HEK293 (cell line): Measurements from ENCODE around the gene ZBTB39.

ENCODE experiments used
- GLI4 ChIP-seq: fragments of 450-650 bp; formaldehyde crosslinking; IDR thresholded peaks from 2 replicates; pipeline ENCODE4 v1.5.1; 2016; ENCODE audit warnings: missing biosample characterization, missing genetic modification characterization
- MZF1 ChIP-seq: fragments of 450-650 bp; formaldehyde crosslinking; IDR thresholded peaks from 2 replicates; pipeline ENCODE4 v1.5.1; 2017; ENCODE audit warnings: missing biosample characterization, missing genetic modification characterization, borderline replicate concordance
- PRDM1 ChIP-seq: fragments of 450-650 bp; formaldehyde crosslinking; IDR thresholded peaks from 2 replicates; pipeline ENCODE4; 2016; ENCODE audit warnings: missing biosample characterization, missing genetic modification characterization
- SCRT1 ChIP-seq: fragments of 450-650 bp; formaldehyde crosslinking; IDR thresholded peaks from 2 replicates; pipeline ENCODE4 v1.5.1; 2016; ENCODE audit warnings: missing biosample characterization, missing genetic modification characterization, borderline replicate concordance
- ZBTB17 ChIP-seq: fragments of 450-650 bp; formaldehyde crosslinking; IDR thresholded peaks from 2 replicates; pipeline ENCODE4 v1.5.1; 2016; ENCODE audit warnings: missing biosample characterization, missing genetic modification characterization
- ZFHX2 ChIP-seq: fragments of 450-650 bp; formaldehyde crosslinking; conservative IDR thresholded peaks from 2 replicates; pipeline ENCODE4 v1.5.1; 2016; ENCODE audit warnings: missing biosample characterization, missing genetic modification characterization
- ZNF157 ChIP-seq: fragments of 450-650 bp; formaldehyde crosslinking; IDR thresholded peaks from 2 replicates; pipeline ENCODE4 v1.5.1; 2016; ENCODE audit warnings: missing biosample characterization, missing genetic modification characterization
- ZNF366 ChIP-seq: fragments of 450-650 bp; formaldehyde crosslinking; conservative IDR thresholded peaks from 2 replicates; pipeline ENCODE4 v1.5.1; 2016; ENCODE audit warnings: missing biosample characterization, missing genetic modification characterization
- ZNF391 ChIP-seq: fragments of 450-650 bp; formaldehyde crosslinking; IDR thresholded peaks from 2 replicates; pipeline ENCODE4 v1.5.1; 2016; ENCODE audit warnings: low read depth, missing biosample characterization, missing genetic modification characterization, borderline replicate concordance
- ZNF433 ChIP-seq: fragments of 450-650 bp; formaldehyde crosslinking; IDR thresholded peaks from 2 replicates; pipeline ENCODE4 v1.5.1; 2016; ENCODE audit warnings: missing biosample characterization, missing genetic modification characterization, low read depth
- ZNF561 ChIP-seq: fragments of 450-650 bp; IDR thresholded peaks from 2 replicates; pipeline ENCODE4 v1.5.1; 2018; ENCODE audit warnings: missing biosample characterization, missing genetic modification characterization, borderline replicate concordance
- ZNF626 ChIP-seq: fragments of 450-650 bp; sonication (Bioruptor Pico); formaldehyde crosslinking; IDR thresholded peaks from 2 replicates; pipeline ENCODE4 v1.5.1; 2018; ENCODE audit warnings: missing biosample characterization, missing genetic modification characterization, inconsistent platforms
- ZNF658 ChIP-seq: fragments of 450-650 bp; formaldehyde crosslinking; IDR thresholded peaks from 2 replicates; pipeline ENCODE4; 2016; ENCODE audit warnings: missing biosample characterization, missing genetic modification characterization
- ZSCAN16 ChIP-seq: fragments of 450-650 bp; formaldehyde crosslinking; IDR thresholded peaks from 2 replicates; pipeline ENCODE4 v1.5.1; 2016; ENCODE audit warnings: missing biosample characterization, missing genetic modification characterization
- TF ChIP-seq, protein P1 (sequence below): fragments of 450-650 bp; formaldehyde crosslinking; conservative IDR thresholded peaks from 2 replicates; pipeline ENCODE4 v1.5.1; 2016; ENCODE audit warnings: low read depth, missing biosample characterization, missing genetic modification characterization
- TF ChIP-seq, protein P2 (sequence below): fragments of 450-650 bp; formaldehyde crosslinking; IDR thresholded peaks from 2 replicates; pipeline ENCODE4 v1.5.0; 2017; ENCODE audit warnings: missing biosample characterization, missing genetic modification characterization, borderline replicate concordance
- TF ChIP-seq, protein P3 (sequence below): fragments of 450-650 bp; formaldehyde crosslinking; IDR thresholded peaks from 2 replicates; pipeline ENCODE4 v1.5.1; 2016; ENCODE audit warnings: missing biosample characterization, missing genetic modification characterization
- TF ChIP-seq, protein P4 (sequence below): fragments of 450-650 bp; formaldehyde crosslinking; IDR thresholded peaks from 2 replicates; pipeline ENCODE4 v1.5.1; 2017; ENCODE audit warnings: missing biosample characterization, missing genetic modification characterization
- TF ChIP-seq, protein P5 (sequence below): fragments of 450-650 bp; formaldehyde crosslinking; IDR thresholded peaks from 2 replicates; pipeline ENCODE4 v1.5.1; 2016; ENCODE audit warnings: missing biosample characterization, missing genetic modification characterization, borderline replicate concordance

Gene ZBTB39

DNA sequence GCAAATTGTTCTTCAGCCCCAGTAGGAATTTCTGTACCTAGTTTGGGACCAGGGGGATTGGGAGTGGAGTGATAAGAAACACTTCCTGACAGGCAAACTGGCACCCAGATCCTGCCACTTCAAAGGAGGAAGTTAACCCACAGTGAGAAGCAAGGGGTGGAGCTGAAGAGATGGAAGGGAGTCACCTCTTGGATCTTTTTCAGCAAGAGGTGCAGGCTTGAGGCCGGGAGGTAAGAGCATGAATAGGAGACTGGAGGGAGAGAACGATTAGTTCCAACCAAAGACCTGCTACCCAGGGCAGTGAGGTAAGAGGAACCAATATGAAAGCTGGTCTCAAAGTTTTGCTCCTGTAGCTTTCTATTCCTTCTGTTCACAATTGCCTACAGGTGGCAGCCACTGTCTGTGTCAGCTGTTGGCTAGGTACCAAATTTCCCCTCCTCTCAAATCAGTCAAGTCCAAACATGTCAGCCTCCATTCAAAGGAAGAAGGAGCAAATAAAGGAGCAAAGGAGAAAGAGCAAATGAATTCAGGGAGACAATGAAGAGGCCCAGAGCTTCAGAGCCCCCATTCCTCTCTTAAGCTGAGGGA lies 24.9 kb upstream of the ZBTB39 start (continued):
- TF ChIP-seq, protein P1, sequence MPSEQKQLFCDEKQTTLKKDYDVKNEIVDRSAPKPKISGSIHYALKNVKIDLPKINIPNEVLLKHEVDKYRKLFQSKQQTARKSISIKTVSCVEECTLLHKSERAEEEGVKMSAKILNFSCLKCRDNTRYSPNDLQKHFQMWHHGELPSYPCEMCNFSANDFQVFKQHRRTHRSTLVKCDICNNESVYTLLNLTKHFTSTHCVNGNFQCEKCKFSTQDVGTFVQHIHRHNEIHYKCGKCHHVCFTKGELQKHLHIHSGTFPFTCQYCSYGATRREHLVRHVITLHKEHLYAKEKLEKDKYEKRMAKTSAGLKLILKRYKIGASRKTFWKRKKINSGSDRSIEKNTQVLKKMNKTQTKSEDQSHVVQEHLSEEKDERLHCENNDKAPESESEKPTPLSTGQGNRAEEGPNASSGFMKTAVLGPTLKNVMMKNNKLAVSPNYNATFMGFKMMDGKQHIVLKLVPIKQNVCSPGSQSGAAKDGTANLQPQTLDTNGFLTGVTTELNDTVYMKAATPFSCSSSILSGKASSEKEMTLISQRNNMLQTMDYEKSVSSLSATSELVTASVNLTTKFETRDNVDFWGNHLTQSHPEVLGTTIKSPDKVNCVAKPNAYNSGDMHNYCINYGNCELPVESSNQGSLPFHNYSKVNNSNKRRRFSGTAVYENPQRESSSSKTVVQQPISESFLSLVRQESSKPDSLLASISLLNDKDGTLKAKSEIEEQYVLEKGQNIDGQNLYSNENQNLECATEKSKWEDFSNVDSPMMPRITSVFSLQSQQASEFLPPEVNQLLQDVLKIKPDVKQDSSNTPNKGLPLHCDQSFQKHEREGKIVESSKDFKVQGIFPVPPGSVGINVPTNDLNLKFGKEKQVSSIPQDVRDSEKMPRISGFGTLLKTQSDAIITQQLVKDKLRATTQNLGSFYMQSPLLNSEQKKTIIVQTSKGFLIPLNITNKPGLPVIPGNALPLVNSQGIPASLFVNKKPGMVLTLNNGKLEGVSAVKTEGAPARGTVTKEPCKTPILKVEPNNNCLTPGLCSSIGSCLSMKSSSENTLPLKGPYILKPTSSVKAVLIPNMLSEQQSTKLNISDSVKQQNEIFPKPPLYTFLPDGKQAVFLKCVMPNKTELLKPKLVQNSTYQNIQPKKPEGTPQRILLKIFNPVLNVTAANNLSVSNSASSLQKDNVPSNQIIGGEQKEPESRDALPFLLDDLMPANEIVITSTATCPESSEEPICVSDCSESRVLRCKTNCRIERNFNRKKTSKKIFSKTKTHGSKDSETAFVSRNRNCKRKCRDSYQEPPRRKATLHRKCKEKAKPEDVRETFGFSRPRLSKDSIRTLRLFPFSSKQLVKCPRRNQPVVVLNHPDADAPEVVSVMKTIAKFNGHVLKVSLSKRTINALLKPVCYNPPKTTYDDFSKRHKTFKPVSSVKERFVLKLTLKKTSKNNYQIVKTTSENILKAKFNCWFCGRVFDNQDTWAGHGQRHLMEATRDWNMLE, result peak; percentile 69
- peak; percentile 47 for TF ChIP-seq ZNF366
- no peak for TF ChIP-seq ZNF626
- TF ChIP-seq, protein P2, sequence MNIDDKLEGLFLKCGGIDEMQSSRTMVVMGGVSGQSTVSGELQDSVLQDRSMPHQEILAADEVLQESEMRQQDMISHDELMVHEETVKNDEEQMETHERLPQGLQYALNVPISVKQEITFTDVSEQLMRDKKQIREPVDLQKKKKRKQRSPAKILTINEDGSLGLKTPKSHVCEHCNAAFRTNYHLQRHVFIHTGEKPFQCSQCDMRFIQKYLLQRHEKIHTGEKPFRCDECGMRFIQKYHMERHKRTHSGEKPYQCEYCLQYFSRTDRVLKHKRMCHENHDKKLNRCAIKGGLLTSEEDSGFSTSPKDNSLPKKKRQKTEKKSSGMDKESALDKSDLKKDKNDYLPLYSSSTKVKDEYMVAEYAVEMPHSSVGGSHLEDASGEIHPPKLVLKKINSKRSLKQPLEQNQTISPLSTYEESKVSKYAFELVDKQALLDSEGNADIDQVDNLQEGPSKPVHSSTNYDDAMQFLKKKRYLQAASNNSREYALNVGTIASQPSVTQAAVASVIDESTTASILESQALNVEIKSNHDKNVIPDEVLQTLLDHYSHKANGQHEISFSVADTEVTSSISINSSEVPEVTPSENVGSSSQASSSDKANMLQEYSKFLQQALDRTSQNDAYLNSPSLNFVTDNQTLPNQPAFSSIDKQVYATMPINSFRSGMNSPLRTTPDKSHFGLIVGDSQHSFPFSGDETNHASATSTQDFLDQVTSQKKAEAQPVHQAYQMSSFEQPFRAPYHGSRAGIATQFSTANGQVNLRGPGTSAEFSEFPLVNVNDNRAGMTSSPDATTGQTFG, result no peak
- 0 out of 2 replicates have a peak, but pooled peaks have one; percentile 43 for TF ChIP-seq ZNF561 (tag by site-specific recombination)
- TF ChIP-seq ZNF658 (tag by site-specific recombination), result no peak
- TF ChIP-seq, protein P3, sequence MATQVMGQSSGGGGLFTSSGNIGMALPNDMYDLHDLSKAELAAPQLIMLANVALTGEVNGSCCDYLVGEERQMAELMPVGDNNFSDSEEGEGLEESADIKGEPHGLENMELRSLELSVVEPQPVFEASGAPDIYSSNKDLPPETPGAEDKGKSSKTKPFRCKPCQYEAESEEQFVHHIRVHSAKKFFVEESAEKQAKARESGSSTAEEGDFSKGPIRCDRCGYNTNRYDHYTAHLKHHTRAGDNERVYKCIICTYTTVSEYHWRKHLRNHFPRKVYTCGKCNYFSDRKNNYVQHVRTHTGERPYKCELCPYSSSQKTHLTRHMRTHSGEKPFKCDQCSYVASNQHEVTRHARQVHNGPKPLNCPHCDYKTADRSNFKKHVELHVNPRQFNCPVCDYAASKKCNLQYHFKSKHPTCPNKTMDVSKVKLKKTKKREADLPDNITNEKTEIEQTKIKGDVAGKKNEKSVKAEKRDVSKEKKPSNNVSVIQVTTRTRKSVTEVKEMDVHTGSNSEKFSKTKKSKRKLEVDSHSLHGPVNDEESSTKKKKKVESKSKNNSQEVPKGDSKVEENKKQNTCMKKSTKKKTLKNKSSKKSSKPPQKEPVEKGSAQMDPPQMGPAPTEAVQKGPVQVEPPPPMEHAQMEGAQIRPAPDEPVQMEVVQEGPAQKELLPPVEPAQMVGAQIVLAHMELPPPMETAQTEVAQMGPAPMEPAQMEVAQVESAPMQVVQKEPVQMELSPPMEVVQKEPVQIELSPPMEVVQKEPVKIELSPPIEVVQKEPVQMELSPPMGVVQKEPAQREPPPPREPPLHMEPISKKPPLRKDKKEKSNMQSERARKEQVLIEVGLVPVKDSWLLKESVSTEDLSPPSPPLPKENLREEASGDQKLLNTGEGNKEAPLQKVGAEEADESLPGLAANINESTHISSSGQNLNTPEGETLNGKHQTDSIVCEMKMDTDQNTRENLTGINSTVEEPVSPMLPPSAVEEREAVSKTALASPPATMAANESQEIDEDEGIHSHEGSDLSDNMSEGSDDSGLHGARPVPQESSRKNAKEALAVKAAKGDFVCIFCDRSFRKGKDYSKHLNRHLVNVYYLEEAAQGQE (tag by site-specific recombination), result no peak
- TF ChIP-seq MZF1, result no peak
- no peak for TF ChIP-seq ZSCAN16 (tag by site-specific recombination)
- peak; percentile 91; the same call in 1 of the 2 replicates for TF ChIP-seq SCRT1
- no peak for TF ChIP-seq GLI4 (tag by site-specific recombination)
- no peak for TF ChIP-seq ZNF157 (tag by site-specific recombination)
- TF ChIP-seq ZFHX2 (tag by site-specific recombination), result no peak
- peak; percentile 81 for TF ChIP-seq PRDM1 (tag by site-specific recombination)
- peak; percentile 53 for TF ChIP-seq ZBTB17 (tag by site-specific recombination)
- no peak for TF ChIP-seq ZNF433 (tag by site-specific recombination)
- no peak for TF ChIP-seq ZNF391 (tag by site-specific recombination)
- TF ChIP-seq, protein P4, sequence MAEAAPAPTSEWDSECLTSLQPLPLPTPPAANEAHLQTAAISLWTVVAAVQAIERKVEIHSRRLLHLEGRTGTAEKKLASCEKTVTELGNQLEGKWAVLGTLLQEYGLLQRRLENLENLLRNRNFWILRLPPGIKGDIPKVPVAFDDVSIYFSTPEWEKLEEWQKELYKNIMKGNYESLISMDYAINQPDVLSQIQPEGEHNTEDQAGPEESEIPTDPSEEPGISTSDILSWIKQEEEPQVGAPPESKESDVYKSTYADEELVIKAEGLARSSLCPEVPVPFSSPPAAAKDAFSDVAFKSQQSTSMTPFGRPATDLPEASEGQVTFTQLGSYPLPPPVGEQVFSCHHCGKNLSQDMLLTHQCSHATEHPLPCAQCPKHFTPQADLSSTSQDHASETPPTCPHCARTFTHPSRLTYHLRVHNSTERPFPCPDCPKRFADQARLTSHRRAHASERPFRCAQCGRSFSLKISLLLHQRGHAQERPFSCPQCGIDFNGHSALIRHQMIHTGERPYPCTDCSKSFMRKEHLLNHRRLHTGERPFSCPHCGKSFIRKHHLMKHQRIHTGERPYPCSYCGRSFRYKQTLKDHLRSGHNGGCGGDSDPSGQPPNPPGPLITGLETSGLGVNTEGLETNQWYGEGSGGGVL (tag by site-specific recombination), result no peak
- TF ChIP-seq, protein P5, sequence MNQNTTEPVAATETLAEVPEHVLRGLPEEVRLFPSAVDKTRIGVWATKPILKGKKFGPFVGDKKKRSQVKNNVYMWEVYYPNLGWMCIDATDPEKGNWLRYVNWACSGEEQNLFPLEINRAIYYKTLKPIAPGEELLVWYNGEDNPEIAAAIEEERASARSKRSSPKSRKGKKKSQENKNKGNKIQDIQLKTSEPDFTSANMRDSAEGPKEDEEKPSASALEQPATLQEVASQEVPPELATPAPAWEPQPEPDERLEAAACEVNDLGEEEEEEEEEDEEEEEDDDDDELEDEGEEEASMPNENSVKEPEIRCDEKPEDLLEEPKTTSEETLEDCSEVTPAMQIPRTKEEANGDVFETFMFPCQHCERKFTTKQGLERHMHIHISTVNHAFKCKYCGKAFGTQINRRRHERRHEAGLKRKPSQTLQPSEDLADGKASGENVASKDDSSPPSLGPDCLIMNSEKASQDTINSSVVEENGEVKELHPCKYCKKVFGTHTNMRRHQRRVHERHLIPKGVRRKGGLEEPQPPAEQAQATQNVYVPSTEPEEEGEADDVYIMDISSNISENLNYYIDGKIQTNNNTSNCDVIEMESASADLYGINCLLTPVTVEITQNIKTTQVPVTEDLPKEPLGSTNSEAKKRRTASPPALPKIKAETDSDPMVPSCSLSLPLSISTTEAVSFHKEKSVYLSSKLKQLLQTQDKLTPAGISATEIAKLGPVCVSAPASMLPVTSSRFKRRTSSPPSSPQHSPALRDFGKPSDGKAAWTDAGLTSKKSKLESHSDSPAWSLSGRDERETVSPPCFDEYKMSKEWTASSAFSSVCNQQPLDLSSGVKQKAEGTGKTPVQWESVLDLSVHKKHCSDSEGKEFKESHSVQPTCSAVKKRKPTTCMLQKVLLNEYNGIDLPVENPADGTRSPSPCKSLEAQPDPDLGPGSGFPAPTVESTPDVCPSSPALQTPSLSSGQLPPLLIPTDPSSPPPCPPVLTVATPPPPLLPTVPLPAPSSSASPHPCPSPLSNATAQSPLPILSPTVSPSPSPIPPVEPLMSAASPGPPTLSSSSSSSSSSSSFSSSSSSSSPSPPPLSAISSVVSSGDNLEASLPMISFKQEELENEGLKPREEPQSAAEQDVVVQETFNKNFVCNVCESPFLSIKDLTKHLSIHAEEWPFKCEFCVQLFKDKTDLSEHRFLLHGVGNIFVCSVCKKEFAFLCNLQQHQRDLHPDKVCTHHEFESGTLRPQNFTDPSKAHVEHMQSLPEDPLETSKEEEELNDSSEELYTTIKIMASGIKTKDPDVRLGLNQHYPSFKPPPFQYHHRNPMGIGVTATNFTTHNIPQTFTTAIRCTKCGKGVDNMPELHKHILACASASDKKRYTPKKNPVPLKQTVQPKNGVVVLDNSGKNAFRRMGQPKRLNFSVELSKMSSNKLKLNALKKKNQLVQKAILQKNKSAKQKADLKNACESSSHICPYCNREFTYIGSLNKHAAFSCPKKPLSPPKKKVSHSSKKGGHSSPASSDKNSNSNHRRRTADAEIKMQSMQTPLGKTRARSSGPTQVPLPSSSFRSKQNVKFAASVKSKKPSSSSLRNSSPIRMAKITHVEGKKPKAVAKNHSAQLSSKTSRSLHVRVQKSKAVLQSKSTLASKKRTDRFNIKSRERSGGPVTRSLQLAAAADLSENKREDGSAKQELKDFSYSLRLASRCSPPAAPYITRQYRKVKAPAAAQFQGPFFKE (tag by site-specific recombination), result no peak
